ENCODE measurements around the gene DUSP6. TPM values are rescaled to one million over a fixed set of nuclear protein-coding genes. Genes with fewer than 3 reads are reported as not detected.

The DUSP6 gene
- total RNA-seq, 1 donor from 2014 or later, result 95.5 TPM

- Mint-ChIP-seq H3K4me1 (peaks cover 1% of the 10 kb centered on the region), H3K9me3 (peaks cover 12% of the 10 kb centered on the region), H3K36me3 (ENCODE audit: low read depth) (peaks cover 4% of the 10 kb centered on the region), H3K27ac (no peak overlapping the region), H3K4me3 (no peak overlapping the region), H3K27me3 (peaks cover 11% of the 10 kb centered on the region)
- intact Hi-C loops (cut with micrococcal nuclease), result no loop called here
- DNase-seq, result no peak
These were observed 52.4 kb downstream of the DUSP6 start for GRCh38 chr12:89299931-89300330.

DNA sequence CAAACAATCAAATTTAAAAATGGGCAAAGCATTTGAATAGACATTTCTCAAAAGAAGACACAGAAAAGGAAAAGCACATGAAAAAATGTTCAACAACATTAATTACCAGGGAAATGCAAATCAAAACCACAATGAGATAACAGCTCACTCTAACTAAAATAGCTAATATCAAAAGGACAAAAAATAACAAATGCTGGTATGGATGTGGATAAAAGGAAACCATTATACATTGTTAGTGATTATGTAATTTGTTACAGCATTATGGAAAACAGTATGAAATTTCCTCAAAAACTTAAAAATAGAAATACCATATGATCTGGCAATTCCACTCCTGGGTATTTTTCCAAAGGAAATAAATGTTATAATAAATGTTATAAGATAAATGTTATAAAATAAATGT, 52.9 kb downstream of the DUSP6 start:
- Mint-ChIP-seq H3K4me3 (no peak overlapping the region), H3K27me3 (peaks cover 11% of the 10 kb centered on the region), H3K4me1 (peaks cover 1% of the 10 kb centered on the region), H3K36me3 (ENCODE audit: low read depth) (peaks cover 5% of the 10 kb centered on the region), H3K9me3 (peaks cover 12% of the 10 kb centered on the region), H3K27ac (no peak overlapping the region)
- no peak for DNase-seq
- intact Hi-C loops (cut with micrococcal nuclease), result no loop called here

Other genes with a start within 250 kb of the DUSP6 start
- 6.9 and 7.6 TPM in 2 replicates for gene GALNT4, start 172.3 kb upstream of the DUSP6 start, total RNA-seq
- gene POC1B, start 173.5 kb upstream of the DUSP6 start, total RNA-seq, result 21.5 and 22.6 TPM in 2 replicates

Measured in activated CD4-positive, alpha-beta T cell treated with anti-CD3 and anti-CD28 coated beads, Interleukin-2, amount 10 ng/mL, durations not matched to agents 24 days and 14 days (primary cell).